ENCODE results near the gene SULF2.

GRCh38 chr20:47719211-47719610 lies 66.1 kb downstream of the SULF2 start:
- TF ChIP-seq CTCF (conservative IDR thresholded peaks at IDR 0.05) (no peak), ZFX (IDR thresholded peaks at IDR 0.05) (no peak)
